IPS DF 4.7 (cell line): ENCODE measurements around the gene ARPC4.
"Not testable (repeated sequence)": the region's sequence is repeated elsewhere in the genome, so short reads cannot be mapped to it uniquely, and the experiment has no call there.

Source experiments
- DNase-seq: peaks from one replicate; pipeline ENCODE4 v3.0.0-alpha.2; 2013; ENCODE audit warnings: low spot score; ENCODE audit errors: extremely low read depth

Gene ARPC4

DNA sequence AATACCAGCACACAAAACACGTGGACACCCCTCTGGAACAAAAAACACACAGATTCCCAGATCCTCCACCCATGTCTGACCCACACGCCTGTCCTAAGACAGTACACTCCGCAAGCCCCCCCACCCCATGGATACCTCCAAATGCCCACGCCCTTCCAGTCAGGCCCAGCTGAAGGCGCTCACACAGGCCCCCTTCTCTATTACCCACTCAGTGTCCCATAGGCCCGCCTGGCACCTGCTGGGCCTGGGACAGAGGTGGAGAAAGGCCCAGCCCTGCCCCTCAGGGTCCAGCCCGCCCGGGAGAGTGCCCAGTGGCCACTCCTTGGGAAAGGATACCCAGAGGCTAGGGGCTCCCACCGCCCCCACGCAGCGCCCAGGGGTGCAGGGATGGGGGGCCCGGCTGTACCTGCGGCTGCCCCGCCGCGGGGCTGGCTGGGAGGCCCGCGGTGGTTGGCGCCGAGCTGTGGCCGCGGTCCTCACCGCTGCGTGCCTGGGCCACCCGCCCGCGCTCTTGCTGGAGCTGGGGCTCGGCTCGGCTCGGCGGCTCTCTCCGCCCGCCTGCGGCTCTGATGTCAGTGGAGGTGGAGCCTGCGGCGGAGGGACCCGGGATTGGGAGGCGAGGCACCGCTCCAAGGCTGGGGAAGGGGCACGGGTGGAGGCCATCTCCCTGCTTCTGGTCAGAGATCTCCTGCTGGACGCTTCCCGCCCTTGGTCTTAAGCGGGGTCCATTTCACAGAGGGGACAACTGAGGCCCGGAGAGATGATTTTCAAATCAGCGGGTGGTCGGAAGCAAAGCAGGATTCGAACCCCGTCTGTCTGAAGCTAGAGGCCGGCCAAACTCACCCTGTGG lies 23.2 kb upstream of the ARPC4 start, which contains the start of gene CAMK1:
Gene CAMK1 (minus strand): TSS at position 522 of the 850 bp plus-strand sequence. CDS start 2,198 bp downstream, outside the sequence.
- no peak for DNase-seq

DNA sequence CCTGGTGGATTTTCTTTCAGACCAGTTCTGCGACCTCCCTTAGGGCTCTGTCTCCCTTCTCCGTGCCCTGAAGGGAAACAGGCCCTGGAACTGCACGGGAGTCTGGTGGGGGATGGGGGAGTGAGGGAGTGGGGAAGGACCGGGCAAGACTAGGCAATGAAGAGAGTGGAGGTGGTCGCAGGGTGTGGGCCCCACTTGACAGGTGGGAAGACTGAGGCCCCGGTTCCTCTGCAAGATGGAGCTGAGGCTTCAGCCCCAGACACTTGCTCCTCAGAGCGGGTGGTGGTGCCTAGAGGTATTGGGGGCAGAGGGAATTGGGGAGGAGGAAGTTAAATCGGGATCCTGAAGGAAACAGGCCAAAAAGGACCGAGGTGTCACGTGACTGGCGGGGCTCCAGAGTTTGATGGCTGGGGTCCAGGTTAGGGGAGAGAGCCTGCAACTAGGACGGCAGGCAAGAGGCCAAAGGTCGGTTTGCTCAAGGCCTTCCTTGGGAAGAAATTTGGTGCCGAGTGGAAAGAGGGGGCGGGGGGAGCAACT lies 22.5 kb upstream of the ARPC4 start:
- no peak for DNase-seq

GRCh38 chr3:9771007-9771406 lies 21.9 kb upstream of the ARPC4 start:
- not testable (repeated sequence) for DNase-seq

- DNase-seq: no peak
Observed at GRCh38 chr3:9776896-9777693, 15.8 kb upstream of the ARPC4 start.

DNA sequence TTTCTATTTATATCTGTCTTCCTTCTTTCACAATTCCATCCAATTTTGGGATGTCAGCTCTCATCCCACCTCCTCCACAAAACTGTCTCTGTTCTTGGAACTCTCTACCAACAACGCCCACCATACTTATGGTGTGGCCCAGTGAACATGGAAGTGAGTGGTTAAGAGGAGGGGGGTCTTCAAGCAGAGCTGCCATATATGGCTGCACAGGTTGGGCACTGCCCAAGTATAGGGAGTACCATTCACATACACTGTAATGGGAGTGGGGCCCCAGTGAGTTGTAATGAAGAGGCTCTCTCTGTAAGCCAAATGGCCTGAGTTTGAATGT lies 15.2 kb upstream of the ARPC4 start:
- no peak for DNase-seq

GRCh38 chr3:9778143-9779074 lies 14.5 kb upstream of the ARPC4 start:
- DNase-seq: no peak

- no peak for DNase-seq
Observed at GRCh38 chr3:9779075-9779593, 13.7 kb upstream of the ARPC4 start.

DNA sequence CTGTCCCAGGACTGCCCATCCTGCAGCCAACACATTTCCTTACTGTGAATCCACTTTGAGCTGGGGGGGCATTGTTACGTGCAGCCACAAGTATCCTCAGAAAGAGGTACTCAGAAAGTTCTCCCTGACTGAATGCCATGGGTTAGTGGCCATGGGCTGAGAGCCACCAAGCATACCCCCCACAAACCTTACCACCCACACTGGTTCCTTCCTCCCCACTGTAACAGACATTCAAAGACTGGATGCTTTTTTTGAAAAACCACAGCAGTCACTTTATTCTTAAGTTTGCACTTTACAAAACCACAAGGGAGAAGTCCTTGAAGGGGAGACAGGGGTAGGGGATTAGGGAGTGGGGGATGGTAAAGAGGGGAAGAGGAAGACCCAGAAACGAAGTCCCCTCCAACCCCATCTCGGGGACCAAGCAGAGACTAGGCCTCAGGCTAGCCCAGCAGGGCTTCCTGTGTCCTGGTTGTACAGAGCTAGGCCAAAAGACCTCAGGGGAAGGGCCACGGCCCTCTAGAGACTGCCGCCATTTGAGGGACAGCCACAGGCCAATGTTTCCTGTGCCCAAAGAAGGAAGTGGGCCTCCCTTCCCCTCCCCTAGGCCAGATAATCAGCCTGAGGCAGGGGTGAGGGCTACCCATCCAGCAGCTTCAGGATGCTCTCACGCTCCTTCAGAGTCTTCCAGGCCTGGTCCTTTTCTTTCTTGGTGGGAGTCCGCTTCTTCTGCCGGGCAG lies 13.0 kb upstream of the ARPC4 start:
- DNase-seq: no peak

- DNase-seq: no peak
Observed at GRCh38 chr3:9780458-9780812, 12.4 kb upstream of the ARPC4 start.

GRCh38 chr3:9780910-9781309 lies 12.0 kb upstream of the ARPC4 start:
- no peak for DNase-seq

DNA sequence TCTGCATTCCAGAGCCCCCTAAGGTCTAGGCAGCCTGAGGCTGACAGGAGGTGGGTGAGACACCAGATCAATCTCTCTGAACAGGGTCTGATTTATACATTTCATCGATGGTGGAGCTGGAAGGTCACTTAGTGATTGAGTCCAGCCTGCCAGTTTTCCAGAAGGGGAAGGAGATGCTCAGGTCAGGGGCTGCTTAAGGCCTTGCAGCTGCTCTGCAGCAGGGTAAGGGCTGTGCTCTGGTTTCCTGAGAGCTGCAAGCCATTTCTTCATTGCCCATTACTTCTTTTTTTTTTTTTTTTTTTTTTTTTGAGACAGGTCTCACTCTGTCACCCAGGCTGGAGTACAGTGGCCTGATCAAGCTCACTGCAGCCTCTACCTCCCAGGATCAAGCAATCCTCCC lies 11.3 kb upstream of the ARPC4 start:
- DNase-seq: no peak

GRCh38 chr3:9781978-9782603 lies 10.8 kb upstream of the ARPC4 start:
- no peak for DNase-seq

DNA sequence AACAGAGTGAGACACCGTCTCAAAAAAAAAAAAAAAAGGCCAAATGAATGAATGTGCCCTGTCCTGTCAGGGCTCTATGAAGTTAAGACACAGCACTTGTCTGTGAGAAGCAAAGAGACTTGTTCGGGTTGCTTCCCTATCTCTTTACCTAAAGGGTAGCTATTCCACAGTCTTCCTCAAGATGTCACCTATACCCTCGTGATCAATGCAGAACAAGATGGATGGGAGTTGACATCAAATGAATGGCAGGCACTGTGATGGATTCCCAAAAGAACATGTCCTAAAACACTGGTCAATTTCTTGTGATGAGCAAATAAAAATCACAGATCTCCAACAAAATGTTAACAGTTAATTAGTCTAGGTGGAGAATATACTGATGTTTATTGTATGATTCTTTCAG lies 10.1 kb upstream of the ARPC4 start:
- no peak for DNase-seq

DNA sequence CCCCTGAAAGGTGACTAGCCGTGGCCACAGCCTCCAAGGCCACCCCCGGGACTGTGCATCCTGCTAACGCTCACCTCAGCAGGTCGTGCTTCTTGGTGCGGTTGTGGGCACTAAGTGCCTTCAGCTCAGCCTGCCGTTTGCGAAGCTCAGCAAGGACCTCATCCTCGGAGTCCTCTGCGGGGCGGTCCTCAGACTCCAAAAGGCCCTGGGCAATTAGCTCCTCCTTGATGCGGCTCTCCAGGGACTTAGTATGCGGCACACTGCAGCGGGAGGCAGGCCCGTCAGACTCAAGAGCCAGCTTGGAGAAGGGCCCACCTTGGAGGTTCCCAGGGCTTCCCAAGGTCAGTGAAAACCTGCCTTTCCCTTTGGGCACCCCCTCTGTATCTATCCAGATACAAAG lies 8.9 kb upstream of the ARPC4 start:
- no peak for DNase-seq

DNA sequence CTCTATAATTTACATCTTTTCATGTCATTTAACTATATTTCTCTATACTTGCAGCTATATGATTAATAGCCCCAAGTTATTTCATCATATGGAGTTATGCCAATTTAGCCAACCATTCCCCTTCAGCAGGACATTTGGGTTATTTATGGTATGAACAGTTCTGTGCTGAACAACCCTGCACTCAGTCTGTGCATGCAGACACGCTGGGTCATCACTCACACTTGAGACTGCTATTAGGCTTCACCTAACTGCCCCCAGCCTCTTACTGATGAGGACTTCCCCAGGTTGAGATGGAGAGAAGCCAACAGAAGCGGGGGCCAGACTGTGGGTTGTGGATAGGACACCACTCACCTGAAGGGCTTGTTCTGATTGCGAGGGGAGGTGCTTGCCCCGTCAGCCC lies 7.9 kb upstream of the ARPC4 start:
- DNase-seq: no peak

- no peak for DNase-seq
Observed at GRCh38 chr3:9785602-9786001, 7.3 kb upstream of the ARPC4 start.

DNA sequence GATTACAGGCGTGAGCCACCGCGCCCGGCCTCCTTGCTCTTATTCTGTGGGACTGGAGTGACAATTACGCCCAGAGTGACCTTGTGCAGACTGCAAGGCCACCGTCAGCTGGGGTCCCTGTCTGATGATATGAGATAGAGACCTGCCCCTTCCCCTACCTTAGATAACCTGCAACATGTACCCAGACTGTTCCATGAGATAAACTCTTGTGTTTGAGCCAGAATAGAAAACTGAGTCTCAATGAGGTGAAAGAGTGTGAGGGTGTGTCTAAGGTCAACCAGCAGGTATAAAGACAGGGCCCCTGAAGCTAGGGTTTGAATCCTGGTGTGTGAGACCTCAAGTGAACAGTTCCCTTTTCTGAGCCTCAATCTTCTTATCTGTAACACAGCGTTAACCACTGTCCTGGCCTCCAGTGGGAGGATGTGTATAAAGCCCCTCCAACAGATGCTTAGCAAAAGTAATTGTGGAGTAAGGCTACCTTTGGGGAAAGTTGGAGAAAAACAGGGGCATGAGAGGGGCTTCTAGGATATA lies 6.6 kb upstream of the ARPC4 start:
- no peak for DNase-seq

- no peak for DNase-seq
Observed at GRCh38 chr3:9786825-9787669, 5.8 kb upstream of the ARPC4 start.

GRCh38 chr3:9787714-9788113 lies 5.2 kb upstream of the ARPC4 start:
- no peak for DNase-seq
